OCI-LY7 (cell line): Measurements from ENCODE around the gene CNOT3. TPM values are rescaled to one million over a fixed set of nuclear protein-coding genes. Genes with fewer than 3 reads are reported as not detected.

Experiments
- BruUV-seq: library from RNA; stranded (reverse); fragments of 400-500 nt; replicated peaks from 2 replicates; lab custom pipeline; 2021; lab: Mats Ljungman, UMichigan
- CTCF ChIA-PET: fragments of 300-600 bp; sonication (Branson Sonifier 250); formaldehyde crosslinking; loops from one replicate; lab custom pipeline; 2022; ENCODE audit warnings: antibody characterized with exemption; ENCODE audit not compliant: unreplicated experiment; lab: Charles Lee
- POLR2A ChIA-PET: fragments of 300-600 bp; sonication (Branson Sonifier 250); formaldehyde crosslinking; loops from one replicate; lab custom pipeline; 2022; ENCODE audit warnings: antibody characterized with exemption; lab: Charles Lee
- DNase-seq: peaks from one replicate; pipeline ENCODE4 v3.0.0-alpha.2; 2015; ENCODE audit warnings: low spot score
- H2AFZ ChIP-seq: fragments of 200-600 bp; sonication (generic), shearing (Covaris generic); 2 replicates; pipeline ENCODE4 v1.6.1; 2014; ENCODE audit warnings: mild to moderate bottlenecking, antibody characterized with exemption, low read length, moderate library complexity
- H3K27ac ChIP-seq: fragments of 200-600 bp; sonication (generic); 2 replicates; pipeline ENCODE4 v1.5.1; 2014; ENCODE audit warnings: mixed run types, low read depth, mild to moderate bottlenecking, moderate library complexity, low read length, inconsistent platforms; ENCODE audit not compliant: poor library complexity, severe bottlenecking
- H3K36me3 ChIP-seq: fragments of 200-600 bp; sonication (generic); 2 replicates; pipeline ENCODE4 v1.6.1; 2014; ENCODE audit warnings: mild to moderate bottlenecking, antibody characterized with exemption, low read length, moderate library complexity, mixed read lengths; ENCODE audit not compliant: insufficient read depth
- H3K4me1 ChIP-seq: fragments of 200-600 bp; sonication (generic); 2 replicates; pipeline ENCODE4 v1.5.1; 2014; ENCODE audit warnings: mild to moderate bottlenecking, low read length; ENCODE audit not compliant: insufficient read depth, poor library complexity, severe bottlenecking
- H3K4me2 ChIP-seq: fragments of 200-600 bp; sonication (generic); 2 replicates; pipeline ENCODE4 v1.6.1; 2014; ENCODE audit warnings: mild to moderate bottlenecking, low read length
- H3K4me3 ChIP-seq: fragments of 200-600 bp; sonication (generic); 2 replicates; pipeline ENCODE4 v1.5.1; 2014; ENCODE audit warnings: mild to moderate bottlenecking, low read depth, low read length; ENCODE audit not compliant: poor library complexity, severe bottlenecking
- H3K79me2 ChIP-seq: fragments of 200-600 bp; sonication (generic); 2 replicates; pipeline ENCODE4 v1.6.1; 2016; ENCODE audit warnings: low read depth, mild to moderate bottlenecking, low read length, moderate library complexity, mixed read lengths; ENCODE audit not compliant: insufficient read depth
- H3K9me2 ChIP-seq: fragments of 200-600 bp; sonication (generic); 2 replicates; pipeline ENCODE4 v1.6.1; 2016; ENCODE audit warnings: mild to moderate bottlenecking, low read length, mixed read lengths; ENCODE audit not compliant: insufficient read depth
- H3K9me3 ChIP-seq: fragments of 200-600 bp; sonication (generic); 2 replicates; pipeline ENCODE4 v1.6.1; 2014; ENCODE audit warnings: mild to moderate bottlenecking, mixed run types, low read length, mixed read lengths
- H4K20me1 ChIP-seq: fragments of 200-600 bp; sonication (generic); 2 replicates; pipeline ENCODE4 v1.6.1; 2014; ENCODE audit warnings: mild to moderate bottlenecking, antibody characterized with exemption, low read length, moderate library complexity, mixed read lengths; ENCODE audit not compliant: insufficient read depth
- EZH2phosphoT487 ChIP-seq: fragments of 200-600 bp; sonication (generic); IDR thresholded peaks from 2 replicates; pipeline ENCODE4 v1.6.1; 2018; ENCODE audit warnings: low read depth, borderline replicate concordance, mild to moderate bottlenecking, mixed run types, antibody characterized with exemption, low read length, moderate library complexity, mixed read lengths
- intact Hi-C: fragments of 100-400 bp; cut with micrococcal nuclease; formaldehyde crosslinking; loops from one replicate; pipeline ENCODE4 v1.10.0; 2022; ENCODE audit not compliant: unreplicated experiment
- total RNA-seq, 2 experiments: library from RNA; depleted of rRNA in 1 of 2; stranded (reverse); fragments of >200 nt in 1 of 2; shearing (Covaris generic) in 1 of 2; gene quantifications; 2 replicates each; pipeline ENCODE4 v1.2.3, GENCODE V29; 2014 to 2022
- TF ChIP-seq, protein P1 (sequence below): fragments of 200-600 bp; sonication (generic); conservative IDR thresholded peaks from 2 replicates; pipeline ENCODE4 v1.5.1; 2014; ENCODE audit warnings: mild to moderate bottlenecking, antibody characterized with exemption, low read length, moderate library complexity, mixed read lengths

Gene CNOT3
- total RNA-seq, 2 experiments from 2014 or later = 18.4 to 54.8 TPM

DNA sequence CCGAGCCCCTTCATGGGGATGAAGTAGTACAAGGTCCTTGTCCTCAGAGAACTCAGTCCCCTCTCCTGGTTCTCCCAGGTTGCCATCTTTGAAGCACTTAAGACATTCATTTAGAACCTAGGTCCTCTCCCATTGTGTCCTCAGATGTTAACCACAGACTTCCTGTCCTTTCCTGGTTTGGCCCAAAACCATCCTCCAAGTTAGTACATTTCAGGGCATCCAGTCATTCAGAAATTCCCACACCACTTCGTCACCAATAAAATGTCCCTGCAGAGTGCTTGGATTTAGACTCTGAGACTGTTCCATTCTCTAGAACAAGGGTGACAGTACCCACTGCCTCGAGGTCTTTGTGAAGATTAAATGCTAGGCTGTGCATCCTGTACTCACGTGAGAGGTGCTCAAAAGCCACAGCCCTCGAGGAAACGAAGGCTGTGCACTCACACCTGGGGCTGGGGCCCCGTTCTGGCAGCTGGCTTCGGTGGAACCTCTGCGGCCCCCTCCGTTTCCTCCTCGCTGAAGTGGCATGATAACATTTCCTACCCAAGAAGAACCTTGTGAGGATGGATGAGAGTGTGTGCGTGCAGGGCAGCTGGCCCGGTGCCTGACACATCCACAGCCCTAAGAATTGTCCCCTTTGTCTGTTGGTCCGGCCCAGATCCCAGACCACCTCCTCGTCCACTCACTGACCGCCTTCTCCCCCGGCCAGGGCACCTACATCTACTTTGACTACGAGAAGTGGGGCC is 17.2 kb downstream of the CNOT3 start:
- H4K20me1 ChIP-seq = no peaks in the 10 kb centered on the region

DNA sequence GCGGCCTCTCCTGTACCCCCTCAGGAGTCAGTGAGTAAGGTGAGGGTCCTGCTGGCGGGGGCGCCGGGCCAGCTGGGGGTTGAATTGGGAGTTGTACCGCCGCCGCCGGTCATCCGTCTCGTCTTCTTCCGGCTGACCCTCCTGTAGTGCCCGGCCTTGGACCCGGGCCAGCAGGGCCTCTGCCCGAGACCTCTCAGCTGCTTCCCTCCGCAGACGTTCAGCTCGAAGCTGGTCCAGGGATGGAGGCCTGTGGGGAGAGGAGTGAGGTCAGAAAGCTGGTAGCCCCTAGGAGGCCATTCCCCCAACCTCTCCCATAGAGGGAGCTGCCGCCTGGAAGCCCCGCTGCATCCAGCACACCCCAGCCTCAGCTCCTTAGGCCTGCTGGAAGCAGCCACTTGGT is 18.1 kb downstream of the CNOT3 start:
- Histone ChIP-seq H3K9me2 (no peaks in the 10 kb centered on the region), H3K4me1 (peaks cover 19% of the 10 kb centered on the region), H3K4me2 (no peak overlapping the region), H3K9me3 (no peaks in the 10 kb centered on the region), H3K27ac (no peak overlapping the region), H3K36me3 (peaks cover 72% of the 10 kb centered on the region), H4K20me1 (no peaks in the 10 kb centered on the region), H2AFZ (no peak overlapping the region), H3K79me2 (peaks cover 6% of the 10 kb centered on the region; the same call in 1 of the 2 replicates), H3K4me3 (no peak overlapping the region)
- DNase-seq = no peak
- ChIA-PET CTCF (no interaction called here), POLR2A (interaction anchor here (1.2 kb wide), 1 partner anchor 19 kb away, joined by 5 read pairs; the partner anchor contains the start of gene CNOT3)
- no TSS peak for BruUV-seq
- TF ChIP-seq EZH2phosphoT487 = no peak
- TF ChIP-seq, protein P1, sequence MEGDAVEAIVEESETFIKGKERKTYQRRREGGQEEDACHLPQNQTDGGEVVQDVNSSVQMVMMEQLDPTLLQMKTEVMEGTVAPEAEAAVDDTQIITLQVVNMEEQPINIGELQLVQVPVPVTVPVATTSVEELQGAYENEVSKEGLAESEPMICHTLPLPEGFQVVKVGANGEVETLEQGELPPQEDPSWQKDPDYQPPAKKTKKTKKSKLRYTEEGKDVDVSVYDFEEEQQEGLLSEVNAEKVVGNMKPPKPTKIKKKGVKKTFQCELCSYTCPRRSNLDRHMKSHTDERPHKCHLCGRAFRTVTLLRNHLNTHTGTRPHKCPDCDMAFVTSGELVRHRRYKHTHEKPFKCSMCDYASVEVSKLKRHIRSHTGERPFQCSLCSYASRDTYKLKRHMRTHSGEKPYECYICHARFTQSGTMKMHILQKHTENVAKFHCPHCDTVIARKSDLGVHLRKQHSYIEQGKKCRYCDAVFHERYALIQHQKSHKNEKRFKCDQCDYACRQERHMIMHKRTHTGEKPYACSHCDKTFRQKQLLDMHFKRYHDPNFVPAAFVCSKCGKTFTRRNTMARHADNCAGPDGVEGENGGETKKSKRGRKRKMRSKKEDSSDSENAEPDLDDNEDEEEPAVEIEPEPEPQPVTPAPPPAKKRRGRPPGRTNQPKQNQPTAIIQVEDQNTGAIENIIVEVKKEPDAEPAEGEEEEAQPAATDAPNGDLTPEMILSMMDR = no peak
- intact Hi-C loops = no loop called here

More for the DNA sequence above, 17.2 kb downstream of the CNOT3 start:
- Histone ChIP-seq H3K36me3 (peaks cover 80% of the 10 kb centered on the region), H2AFZ (no peak overlapping the region), H3K79me2 (peaks cover 6% of the 10 kb centered on the region; the same call in 1 of the 2 replicates), H3K4me3 (no peak overlapping the region), H3K9me3 (no peaks in the 10 kb centered on the region), H3K27ac (no peak overlapping the region), H3K4me1 (peaks cover 17% of the 10 kb centered on the region), H3K9me2 (no peaks in the 10 kb centered on the region), H3K4me2 (no peak overlapping the region)
- ChIA-PET CTCF (no interaction called here), POLR2A (no interaction called here)
- TSS peak; percentile 45 for BruUV-seq
- TF ChIP-seq EZH2phosphoT487 = no peak
- TF ChIP-seq, protein P1 = no peak
- no peak for DNase-seq
- intact Hi-C loops = no loop called here

DNA sequence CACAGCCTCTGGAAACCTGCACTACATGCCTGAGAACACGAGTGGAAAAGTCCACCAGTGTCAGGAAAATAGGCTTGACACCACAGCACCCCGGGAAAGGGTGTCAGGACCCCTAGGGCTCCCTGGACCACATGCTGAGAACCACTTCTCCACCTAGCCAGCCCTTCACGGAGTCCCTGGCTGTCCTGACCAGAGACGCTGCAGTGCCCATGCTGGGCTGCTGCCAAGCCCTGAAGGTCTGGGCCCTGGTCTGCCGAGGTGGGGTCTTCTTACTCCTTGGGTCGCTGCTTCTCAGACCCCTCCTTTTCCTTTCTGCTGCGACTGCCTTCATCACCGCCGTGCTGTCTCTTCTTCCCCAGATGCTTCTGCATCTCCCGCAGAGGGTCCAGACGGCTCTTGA is 18.9 kb downstream of the CNOT3 start:
- Histone ChIP-seq H3K4me1 (peaks cover 25% of the 10 kb centered on the region), H3K9me3 (no peaks in the 10 kb centered on the region), H3K27ac (no peak overlapping the region), H3K4me2 (no peak overlapping the region), H2AFZ (no peak overlapping the region), H3K9me2 (no peaks in the 10 kb centered on the region), H3K36me3 (peaks cover 65% of the 10 kb centered on the region), H3K4me3 (no peak overlapping the region), H3K79me2 (peaks cover 6% of the 10 kb centered on the region; the same call in 1 of the 2 replicates), H4K20me1 (no peaks in the 10 kb centered on the region)
- intact Hi-C loops = no loop called here
- DNase-seq = no peak
- ChIA-PET CTCF (no interaction called here), POLR2A (interaction anchor here (1.2 kb wide), 1 partner anchor 19 kb away, joined by 5 read pairs; the partner anchor contains the start of gene CNOT3)
- TF ChIP-seq, protein P1 = no peak
- TF ChIP-seq EZH2phosphoT487 = no peak
- BruUV-seq = no TSS peak
